ENCODE results near the gene ZNF189. TPM values are rescaled to one million over a fixed set of nuclear protein-coding genes. Genes with fewer than 3 reads are reported as not detected.
"Not testable (repeated sequence)": the region's sequence is repeated elsewhere in the genome, so short reads cannot be mapped to it uniquely, and the experiment has no call there.

ZNF189 gene
- total RNA-seq, 1 donor from 2014 or later: 61.4 TPM

DNA sequence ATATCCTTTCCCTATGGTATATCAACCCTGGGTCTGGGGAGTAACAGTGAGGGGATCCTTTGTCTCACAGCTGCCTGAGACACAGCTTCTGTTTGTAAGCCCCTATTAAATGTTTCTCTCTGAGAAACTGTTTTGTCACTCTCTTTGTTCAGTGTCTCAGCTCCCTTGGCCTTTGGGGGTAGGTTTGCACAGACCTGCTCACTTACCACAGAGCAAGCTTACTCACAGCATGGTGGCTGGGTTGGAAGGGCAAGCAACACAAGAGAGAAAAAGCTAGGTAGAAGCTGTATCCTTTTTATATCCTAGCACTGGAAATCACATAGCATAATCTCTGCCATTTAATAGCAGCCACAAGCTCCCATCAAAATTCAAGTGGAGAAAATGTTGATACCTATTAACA is 18.4 kb upstream of the ZNF189 start:
- no peak for DNase-seq (ENCODE audit: low spot score)

DNA sequence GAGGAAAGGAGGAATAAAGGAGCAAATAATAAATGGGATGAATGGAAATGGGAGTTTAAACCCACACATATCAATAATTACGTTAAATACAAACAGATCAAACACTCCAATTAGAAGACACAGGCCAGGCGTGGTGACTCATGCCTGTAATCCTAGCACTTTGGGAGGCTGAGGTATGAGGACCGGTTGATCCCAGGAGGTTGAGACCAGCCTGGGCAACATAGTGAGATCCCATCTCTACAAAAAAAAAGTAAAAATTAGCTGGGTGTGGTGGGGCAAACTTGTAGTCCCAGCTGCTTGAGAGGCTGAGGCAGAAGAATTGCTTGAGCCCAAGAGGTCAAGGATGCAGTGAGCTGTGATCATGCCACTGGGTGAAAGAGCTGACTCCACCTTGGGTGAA is 17.5 kb upstream of the ZNF189 start:
- DNase-seq (ENCODE audit: low spot score): no peak

DNA sequence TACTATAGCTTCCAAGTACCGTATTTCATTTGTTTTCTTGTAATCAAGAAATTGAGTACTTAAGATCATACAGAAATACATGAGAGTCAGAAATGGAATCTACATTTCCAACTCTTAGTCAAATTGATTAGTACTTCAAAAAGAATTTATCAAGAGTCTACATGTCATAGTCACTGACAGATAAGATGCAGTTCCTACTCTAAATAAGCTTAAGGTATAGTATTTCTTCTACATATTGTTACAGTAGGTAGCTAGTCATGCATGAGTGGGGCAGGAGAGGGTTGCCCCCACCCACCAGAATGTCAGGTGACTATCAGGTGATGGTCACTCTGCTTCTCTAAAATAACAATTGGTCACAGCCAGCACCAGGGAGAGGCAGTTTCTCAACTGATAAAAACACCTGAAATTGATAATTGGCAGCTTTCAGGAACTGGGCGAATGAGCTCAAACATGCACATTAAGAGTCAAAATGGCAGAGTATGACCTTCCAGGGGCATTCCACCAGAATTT is 16.8 kb upstream of the ZNF189 start:
- peak; percentile 77 for DNase-seq (ENCODE audit: low spot score)

DNA sequence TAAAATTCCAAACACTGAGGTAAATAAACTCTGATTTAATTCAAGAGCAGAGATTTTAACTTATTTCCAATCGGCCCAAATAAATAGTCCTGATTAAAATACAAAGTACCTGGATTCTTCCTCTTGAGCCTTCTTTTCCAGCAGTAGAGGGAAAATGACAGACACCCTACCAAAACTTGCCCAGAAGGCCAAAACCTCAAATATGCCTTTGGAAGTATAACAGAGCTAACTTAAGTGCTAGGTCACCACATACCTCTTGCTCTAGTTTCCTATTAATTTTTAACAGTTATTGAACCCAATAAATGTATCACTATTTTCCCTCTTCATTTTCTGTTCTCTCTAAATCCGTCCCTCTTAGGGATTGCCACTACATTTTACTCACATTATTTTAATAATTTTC is 15.3 kb upstream of the ZNF189 start:
- peak; percentile 38 for DNase-seq (ENCODE audit: low spot score)

DNA sequence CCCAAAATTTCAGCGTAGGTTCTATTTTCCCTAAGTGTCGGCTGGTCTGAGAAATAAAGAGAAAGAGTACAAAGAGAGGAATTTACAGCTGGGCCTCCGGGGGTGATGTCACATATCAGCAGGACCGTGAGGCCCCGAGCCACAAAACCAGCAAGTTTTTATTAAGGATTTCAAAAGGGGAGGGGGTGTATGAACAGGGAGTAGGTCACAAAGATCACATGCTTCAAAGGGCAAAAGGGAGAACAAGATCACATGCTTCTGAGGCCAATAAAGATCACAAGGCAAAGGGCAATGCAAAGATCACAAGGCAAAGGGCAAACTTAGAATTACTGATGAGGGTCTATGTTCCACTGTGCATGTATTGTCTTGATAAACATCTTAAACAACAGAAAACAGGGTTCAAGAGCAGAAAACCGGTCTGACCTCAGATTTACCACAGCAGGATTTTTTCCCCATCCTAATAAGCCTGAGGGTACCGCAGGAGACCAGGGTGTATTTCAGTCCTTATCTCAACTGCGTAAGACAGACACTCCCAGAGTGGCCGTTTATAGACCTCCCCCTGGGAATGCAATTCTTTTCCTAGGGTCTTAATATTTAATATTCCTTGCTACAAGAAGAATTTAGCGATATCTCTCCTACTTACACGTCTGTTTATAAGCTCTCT is 13.6 kb upstream of the ZNF189 start, which contains the start of gene BAAT:
BAAT (minus strand) TSS at position 134 of the 664 bp plus-strand sequence. CDS start 13,602 bp downstream, outside the sequence.
- not testable (repeated sequence) for DNase-seq (ENCODE audit: low spot score)

DNA sequence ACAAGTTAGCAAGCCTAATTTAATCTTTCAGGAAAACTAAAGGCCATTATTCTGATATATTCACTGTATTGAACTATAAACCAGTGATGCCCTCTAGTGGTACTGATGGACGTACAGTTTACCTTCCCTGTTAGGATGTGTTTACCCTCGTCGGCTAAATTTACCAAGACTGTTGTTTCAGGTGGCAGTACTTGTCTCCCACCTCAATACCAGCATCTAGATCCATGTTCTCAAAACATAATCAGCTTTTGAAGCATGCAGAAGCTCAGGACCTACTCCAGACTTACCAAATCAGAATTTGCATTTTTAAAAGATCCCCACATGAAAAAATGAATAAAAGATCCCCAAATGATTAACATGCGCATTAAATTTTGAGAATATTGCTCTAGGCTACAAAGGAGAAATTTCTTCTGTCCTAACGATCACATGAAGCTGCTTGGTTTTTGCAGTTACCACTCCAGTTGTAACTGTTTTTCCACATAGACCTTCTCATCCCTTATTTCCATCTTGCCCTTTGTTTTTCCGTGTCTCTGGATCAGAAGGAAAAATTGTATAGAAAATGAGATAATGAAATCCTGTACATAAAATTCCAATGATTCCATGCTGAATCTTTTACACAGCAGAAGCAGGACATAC is 10.7 kb upstream of the ZNF189 start:
- no peak for DNase-seq (ENCODE audit: low spot score)

DNA sequence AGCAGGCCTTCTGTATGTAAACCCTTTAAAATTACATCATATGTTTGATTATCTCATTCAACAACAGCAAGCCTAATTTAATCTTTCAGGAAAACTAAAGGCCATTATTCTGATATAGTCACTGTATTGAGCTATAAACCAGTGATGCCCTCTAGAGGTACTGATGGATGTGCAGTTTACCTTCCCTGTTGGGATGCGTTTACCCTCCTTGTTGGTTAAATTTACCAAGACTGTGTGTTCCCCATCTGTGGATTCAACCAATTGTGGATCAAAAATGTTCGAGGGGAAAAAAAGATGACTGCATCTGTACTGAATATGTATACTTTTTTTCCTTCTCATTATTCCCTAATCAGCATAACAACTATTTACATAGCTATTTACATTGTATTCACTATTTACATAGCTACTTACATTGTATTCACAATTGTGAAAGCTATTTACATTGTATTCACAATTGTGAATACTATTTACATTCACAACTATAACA is 10.1 kb upstream of the ZNF189 start:
- no peak for DNase-seq (ENCODE audit: low spot score)

DNA sequence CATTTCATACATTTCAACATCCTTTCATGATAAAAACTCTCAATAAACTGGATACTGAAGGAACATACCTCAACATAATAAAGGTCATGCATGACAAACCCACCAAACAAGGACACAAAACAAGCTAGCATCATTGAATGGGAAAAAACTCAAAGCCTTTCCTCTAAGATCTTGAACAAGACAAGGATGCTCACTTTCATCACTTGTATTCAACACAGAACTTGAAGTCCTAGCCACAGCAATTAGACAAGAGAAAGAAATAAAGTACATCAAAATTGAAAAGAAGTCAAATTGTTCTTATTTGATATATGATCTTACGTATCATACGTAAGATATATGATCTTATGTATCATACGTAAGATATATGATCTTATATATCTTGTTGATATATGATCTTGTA is 5.5 kb upstream of the ZNF189 start:
- DNase-seq (ENCODE audit: low spot score): no peak

DNA sequence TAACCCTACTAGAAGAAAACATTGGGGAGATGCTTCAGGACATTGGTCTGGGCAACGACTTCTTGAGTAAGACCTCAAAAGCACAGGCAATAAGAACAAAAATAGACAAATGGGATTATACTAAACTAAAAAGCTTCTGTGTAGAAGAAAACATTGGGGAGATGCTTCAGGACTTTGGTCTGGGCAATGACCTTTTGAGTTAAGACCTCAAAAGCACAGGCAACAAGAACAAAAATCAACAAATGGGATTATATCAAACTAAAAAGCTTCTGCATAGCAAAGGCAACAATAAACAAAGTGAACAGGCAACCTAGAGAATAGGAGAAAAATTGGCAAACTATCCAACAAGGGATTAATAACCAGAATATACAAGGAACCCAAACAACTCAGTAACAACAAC is 4.0 kb upstream of the ZNF189 start:
- DNase-seq (ENCODE audit: low spot score): no peak

DNA sequence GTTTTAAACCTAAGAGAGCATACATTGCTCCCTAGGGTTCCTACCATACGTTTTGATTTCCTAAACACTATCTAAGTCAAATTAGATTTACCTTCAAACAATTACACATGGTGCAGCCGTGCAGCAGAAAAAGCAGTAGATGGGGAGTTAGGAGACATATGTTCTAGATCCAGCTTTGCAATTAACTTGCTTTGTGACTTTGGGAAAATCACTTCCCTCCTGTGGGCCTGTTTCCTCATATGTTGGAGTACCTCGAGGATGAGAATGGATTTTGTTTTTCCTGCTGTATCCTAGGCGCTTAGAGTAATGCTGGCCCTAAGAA is 944 bp upstream of the ZNF189 start:
- no peak for DNase-seq (ENCODE audit: low spot score)

DNA sequence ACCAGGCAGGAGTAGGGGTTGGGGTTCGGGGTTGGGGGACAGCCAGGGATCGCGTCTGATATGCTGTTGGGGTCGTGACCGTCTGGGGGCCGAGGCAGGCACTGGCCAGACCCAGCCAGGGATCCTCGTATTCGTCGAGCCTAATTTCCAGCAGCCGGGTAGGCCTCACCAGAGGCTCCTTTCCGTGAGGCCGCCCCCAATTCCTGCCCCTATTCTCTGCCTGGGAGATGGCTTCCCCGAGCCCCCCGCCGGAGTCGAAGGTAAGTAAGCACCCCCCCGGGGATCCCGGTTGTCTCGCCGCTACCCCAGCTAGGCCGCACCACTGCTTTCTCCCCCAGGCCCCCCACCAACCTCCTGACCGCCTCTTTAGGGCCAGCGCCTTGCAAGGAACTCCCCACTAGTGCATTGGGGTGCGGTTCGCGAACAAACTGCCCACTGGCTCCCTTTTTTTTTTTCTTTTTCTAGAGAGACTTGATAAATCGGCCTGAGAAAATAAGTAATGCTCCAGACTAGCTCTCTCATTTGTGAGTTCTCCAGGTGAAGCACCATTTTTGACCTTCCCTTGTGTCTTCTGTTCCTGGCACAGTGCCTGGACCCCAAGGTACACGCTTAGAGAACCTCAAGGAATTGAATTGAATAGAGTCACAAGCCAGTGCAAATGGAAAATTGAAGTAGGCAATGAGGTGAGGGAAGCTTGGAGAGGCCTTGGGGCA is 435 bp downstream of the ZNF189 start:
- no peak for DNase-seq (ENCODE audit: low spot score)

DNA sequence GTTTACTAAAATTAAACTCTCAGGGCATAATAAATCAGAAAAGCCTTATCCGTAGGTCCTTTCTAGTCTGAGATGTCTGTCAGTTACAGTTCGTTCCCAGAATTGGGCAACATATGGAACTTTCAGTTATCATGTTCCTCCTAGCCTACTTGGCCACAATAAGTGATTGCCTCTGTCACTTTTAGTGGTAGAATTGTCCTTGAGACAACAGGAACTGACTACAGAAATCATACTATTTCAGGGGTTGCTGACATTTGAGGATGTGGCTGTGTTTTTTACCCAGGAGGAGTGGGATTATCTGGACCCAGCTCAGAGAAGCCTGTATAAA is 956 bp downstream of the ZNF189 start:
- no peak for DNase-seq (ENCODE audit: low spot score)

DNA sequence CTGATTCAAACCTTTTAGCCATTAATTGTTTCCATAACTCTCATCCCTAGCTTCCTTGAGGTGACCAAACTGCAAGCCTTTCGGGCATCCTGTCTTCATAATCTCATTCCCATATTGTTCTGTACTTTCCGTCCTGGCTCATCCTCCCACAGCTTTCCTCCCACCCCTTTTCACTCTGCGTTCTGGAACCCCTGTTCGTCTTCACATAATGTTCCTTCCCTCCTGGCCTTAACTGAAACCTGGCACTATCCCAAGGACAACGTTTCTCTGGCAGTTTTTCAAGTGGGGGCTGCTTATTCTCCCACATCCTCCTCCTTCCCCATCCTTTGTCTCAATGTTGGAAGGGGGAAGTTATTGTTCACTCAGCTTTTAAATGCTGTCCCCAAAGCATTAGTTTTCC is 1.5 kb downstream of the ZNF189 start:
- DNase-seq (ENCODE audit: low spot score): no peak

DNA sequence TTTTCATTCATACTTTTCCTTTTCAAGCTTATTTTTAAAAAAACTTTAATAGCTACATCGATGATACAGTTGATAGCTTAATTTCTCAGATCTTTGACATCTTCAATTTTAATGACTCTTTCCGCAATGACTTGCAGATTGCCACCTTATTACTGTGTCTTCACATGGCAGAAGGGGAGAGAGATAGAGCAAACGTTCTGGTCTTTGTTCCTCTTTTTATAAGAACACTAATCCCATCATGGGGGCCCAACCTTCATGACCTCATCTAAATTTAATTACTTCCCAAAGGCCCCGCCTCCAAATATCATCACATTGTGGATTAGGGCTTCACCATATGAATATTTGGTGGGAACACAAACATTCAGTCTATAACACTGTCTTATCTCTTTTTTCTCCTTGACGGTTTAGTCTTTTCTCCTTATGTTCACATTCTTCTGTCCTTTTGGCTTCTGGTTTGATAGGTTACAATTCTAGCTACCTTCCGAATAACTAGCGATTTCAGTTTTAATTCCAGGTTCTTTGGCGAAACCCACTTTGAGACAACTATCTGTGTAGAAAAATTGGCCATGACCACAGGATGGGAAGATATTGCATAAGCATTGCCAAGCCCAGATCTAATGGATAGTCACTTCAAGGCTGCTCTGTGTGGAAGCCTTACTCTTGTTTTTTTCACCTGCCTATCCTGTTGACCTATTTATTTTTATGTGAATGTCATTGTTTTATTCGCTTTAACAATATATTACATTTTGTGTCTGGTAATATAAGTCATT is 5.0 kb downstream of the ZNF189 start:
- no peak for DNase-seq (ENCODE audit: low spot score)

DNA sequence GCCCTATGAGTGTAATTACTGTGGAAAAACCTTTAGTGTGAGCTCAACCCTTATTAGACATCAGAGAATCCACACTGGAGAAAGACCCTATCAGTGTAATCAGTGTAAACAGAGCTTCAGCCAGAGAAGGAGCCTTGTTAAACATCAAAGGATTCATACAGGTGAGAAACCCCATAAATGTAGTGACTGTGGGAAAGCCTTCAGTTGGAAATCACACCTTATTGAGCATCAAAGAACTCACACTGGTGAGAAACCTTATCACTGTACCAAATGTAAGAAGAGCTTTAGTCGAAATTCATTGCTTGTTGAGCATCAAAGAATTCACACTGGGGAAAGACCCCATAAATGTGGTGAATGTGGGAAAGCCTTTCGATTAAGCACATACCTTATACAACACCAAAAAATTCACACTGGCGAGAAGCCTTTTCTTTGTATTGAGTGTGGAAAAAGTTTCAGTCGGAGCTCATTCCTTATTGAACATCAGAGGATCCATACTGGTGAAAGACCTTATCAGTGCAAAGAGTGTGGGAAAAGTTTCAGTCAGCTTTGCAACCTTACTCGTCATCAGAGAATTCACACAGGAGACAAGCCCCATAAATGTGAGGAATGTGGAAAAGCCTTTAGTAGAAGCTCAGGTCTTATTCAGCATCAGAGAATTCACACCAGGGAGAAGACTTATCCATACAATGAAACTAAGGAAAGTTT is 9.9 kb downstream of the ZNF189 start:
- DNase-seq (ENCODE audit: low spot score): no peak

DNA sequence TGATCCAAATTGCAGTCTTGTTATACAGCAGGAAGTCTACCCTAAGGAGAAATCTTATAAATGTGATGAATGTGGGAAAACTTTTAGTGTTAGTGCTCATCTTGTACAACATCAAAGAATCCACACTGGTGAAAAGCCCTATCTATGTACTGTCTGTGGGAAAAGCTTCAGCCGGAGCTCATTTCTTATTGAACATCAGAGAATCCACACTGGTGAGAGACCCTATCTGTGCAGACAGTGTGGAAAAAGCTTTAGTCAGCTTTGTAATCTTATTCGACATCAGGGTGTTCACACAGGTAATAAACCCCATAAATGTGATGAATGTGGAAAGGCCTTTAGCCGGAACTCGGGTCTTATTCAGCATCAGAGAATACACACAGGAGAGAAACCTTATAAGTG is 10.4 kb downstream of the ZNF189 start:
- DNase-seq (ENCODE audit: low spot score): no peak

DNA sequence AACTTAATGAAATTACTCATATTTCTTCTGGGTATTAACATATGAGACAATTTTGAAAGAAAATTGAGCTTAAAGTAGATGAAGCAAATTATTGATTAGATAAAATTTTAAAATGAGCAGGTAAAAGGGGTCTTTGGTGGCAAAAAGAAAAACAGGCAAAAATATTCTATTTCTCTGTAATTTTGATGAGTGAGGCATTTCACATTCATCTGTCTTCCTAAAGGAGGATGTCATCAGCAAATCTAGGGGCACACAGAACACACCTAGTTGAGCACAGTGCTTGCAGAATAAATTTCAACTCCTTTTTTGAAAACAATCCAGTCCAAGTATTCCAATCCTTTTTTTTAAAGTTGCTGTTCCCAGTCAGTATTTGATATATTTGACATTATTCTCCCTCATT is 16.2 kb downstream of the ZNF189 start:
- DNase-seq (ENCODE audit: low spot score): no peak

DNA sequence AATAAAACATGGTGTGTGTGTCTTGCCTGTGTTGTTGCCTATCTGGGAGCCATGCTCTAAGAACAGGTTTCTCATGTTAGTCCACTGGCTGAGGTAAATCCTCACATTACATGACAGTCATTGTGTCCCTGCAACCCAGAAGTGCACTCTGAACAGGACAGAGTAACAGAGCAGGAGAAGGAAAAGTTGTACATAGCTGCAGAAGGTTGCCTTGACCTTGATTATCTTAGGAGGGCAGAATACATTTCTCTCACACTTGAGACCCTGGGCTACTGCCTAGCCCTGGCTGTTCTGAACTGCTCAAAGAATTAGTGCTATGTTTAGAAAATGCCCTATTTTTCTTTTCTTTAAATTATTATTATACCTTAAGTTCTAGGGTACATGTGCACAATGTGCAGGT is 16.9 kb downstream of the ZNF189 start:
- DNase-seq (ENCODE audit: low spot score): no peak

DNA sequence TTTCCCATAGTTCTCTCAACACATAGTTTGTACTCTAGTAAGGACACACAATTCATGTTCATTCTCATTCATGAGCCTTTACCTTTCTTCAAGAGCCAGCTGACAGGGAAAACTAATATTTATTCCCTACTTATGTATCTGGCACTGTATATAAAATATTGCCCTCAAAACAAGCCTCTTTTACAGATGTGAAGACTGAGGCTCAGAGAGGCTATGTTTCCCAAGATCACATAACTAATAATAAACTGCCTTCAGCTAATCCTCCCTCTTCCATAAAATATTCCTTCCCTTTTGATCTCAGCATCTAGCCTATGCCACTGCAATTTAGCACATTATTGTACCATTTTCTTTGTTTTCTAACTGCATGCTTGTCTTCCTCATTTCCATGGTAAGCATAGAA is 18.7 kb downstream of the ZNF189 start:
- DNase-seq (ENCODE audit: low spot score): no peak

DNA sequence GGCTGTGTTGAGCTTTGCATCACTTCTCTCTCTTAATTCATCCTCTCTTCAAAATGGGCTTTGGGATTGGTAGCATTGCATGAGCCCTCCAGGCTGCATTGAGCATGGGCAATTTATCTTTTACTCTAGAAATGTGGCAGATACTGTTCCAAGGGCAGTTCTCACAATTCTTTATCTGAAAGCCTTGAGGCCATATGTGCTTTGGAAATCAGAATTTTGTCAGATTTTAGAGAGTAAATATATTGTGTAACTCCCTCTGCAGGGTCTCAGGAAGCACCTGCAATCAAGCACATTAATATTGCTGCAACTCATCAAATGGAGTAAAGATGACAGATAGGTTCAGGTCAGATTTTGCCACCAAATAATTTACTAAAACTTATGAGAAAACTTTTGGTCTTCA is 19.3 kb downstream of the ZNF189 start:
- DNase-seq (ENCODE audit: low spot score): no peak

All from mucosa of gallbladder (tissue), 1 donor.